NCI-H1694 (cell line): ENCODE data around the gene MPPED2.

Source experiments
- DNase-seq: peaks from one replicate; lab custom pipeline; 2025; lab: John Stamatoyannopoulos, UW

The MPPED2 gene

GRCh38 chr11:30411383-30411782 is 174.8 kb downstream of the MPPED2 start:
- DNase-seq, result no peak

- DNase-seq, result no peak
Observed at GRCh38 chr11:30406978-30407762, 179.0 kb downstream of the MPPED2 start.

GRCh38 chr11:30405385-30405784 is 180.8 kb downstream of the MPPED2 start:
- no peak for DNase-seq

GRCh38 chr11:30404136-30404535 is 182.0 kb downstream of the MPPED2 start:
- no peak for DNase-seq

DNA sequence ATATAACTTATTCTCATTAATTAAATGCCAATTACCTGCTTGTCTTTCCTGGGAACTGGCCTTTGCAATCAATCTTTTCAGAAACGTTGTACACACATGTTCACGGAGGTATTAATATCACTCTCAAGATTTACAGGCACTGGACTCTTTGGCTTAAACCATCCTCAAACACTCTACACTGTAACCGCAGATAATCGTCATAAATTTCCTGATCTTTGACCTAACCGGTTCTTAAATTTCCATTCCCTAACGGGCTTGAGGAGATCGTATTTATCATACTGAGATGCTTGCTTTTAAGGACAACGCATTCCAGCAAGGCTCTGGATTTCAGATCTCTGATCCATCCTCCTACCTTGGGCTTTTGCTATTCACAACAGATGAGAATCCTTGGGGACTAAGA is 190.4 kb downstream of the MPPED2 start:
- DNase-seq, result no peak

- no peak for DNase-seq
Observed at GRCh38 chr11:30393012-30393411, 193.1 kb downstream of the MPPED2 start.

DNA sequence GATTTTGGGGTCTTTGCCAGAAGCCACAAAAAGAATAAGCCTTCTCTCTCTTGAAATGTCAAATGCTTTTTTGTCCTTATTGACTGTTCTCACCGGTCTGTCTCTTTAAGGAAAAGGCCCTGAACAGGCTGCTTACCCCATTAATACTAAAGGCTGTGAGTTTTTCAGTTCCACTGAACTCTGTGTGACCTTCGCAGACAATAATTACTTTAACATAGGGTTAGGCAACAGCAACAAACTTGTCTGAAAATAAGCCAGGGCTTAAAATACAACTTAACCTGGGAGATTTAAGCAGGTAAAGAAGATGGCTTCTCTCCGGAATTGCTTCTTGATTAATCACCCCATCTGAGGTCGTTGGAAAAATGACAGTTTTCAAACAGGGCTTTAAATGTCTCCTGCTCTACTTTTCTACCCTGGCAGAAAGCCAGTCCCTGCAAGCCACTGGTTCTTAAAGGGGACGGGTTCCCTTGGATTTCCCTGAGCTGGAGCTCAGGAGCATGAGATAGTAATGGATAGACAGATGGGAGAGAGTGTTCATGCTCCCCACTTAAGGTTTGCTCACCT is 193.8 kb downstream of the MPPED2 start:
- DNase-seq, result no peak

- DNase-seq, result no peak
Observed at GRCh38 chr11:30388957-30389356, 197.2 kb downstream of the MPPED2 start.

GRCh38 chr11:30387891-30388861 is 198.0 kb downstream of the MPPED2 start:
- DNase-seq, result no peak

GRCh38 chr11:30381879-30382278 is 204.3 kb downstream of the MPPED2 start:
- DNase-seq, result no peak

DNA sequence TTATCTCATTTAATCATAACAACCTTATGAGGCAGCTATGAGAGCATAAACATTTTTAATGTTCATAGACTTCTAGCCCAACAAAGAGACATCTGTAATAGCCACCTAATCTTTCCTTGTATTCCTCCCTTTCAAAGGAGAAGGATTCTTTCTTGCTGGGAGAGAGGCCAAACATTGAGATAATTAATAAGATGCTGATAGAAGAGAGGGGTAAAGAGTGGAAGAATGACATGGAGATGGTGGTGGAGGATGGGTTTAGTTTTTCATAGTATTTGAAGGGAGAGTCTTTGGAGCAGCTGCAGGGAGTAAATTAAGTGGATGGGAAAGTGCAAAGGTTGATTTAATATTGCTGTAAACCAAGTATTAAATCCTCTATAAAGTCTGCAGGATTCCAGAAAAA is 205.3 kb downstream of the MPPED2 start:
- DNase-seq, result no peak

GRCh38 chr11:30377347-30377746 is 208.8 kb downstream of the MPPED2 start:
- no peak for DNase-seq

- DNase-seq, result no peak
Observed at GRCh38 chr11:30370164-30370563, 216.0 kb downstream of the MPPED2 start.

- no peak for DNase-seq
Observed at GRCh38 chr11:30368394-30368793, 217.8 kb downstream of the MPPED2 start.

DNA sequence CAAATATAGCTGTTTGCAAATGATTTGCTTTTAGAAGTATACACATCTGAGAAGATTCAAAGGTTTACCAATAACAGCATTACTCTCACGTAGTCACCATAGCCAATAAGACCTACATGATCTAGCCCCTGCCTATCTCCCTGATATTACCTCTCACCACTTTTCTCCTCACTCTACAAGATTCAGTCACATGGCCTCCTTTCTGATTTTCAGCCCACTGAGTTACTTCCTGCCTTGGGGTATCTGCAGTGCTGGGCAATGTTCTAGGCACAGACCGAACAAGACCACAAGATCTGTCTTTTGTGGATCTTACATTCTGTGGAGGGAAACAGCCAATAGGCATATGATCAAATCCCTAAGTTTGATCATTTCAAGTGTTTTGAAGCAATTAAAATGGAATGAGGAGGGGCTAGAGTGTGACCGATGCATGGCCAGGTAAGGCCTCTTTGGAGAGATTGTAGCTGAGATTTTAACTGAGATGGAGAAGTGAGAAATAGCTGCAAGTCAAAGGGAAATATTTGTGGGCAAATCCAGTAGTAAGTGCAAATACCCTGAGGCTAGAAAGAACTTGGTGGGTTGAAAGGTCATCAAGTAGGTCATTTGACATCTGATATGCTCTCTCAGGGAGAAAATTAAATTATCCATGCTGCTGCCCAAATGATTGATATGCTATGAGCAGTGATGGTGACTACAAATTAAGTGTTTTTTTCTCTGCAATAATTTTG is 220.2 kb downstream of the MPPED2 start:
- DNase-seq, result no peak

- no peak for DNase-seq
Observed at GRCh38 chr11:30364837-30365482, 221.2 kb downstream of the MPPED2 start.

GRCh38 chr11:30364139-30364836 is 221.9 kb downstream of the MPPED2 start:
- no peak for DNase-seq

- no peak for DNase-seq
Observed at GRCh38 chr11:30360741-30361140, 225.4 kb downstream of the MPPED2 start.
